NT2/D1 (cell line): ENCODE data around the gene RELL1.

ENCODE experiments used
- YY1 ChIP-seq: IDR thresholded peaks from 2 replicates; pipeline ENCODE4 v1.6.1; 2011; ENCODE audit not compliant: insufficient read length, insufficient read depth
- ZNF274 ChIP-seq: IDR thresholded peaks from 2 replicates; pipeline ENCODE4 v1.6.1; 2011; ENCODE audit warnings: mild to moderate bottlenecking, low read depth, low read length

- TF ChIP-seq ZNF274 (no peak), YY1 (no peak)
These were observed 37.9 kb downstream of the RELL1 start for GRCh38 chr4:37648084-37648817.
